HG02884 (cell line): ENCODE data around the gene TMEM33.

Source experiments
- ATAC-seq: cut with Tn5 transposase; IDR thresholded peaks from one replicate; pipeline ENCODE4 v1.9.1; 2021; ENCODE audit warnings: mild to moderate bottlenecking, moderate library complexity; ENCODE audit not compliant: unreplicated experiment

Gene TMEM33

DNA sequence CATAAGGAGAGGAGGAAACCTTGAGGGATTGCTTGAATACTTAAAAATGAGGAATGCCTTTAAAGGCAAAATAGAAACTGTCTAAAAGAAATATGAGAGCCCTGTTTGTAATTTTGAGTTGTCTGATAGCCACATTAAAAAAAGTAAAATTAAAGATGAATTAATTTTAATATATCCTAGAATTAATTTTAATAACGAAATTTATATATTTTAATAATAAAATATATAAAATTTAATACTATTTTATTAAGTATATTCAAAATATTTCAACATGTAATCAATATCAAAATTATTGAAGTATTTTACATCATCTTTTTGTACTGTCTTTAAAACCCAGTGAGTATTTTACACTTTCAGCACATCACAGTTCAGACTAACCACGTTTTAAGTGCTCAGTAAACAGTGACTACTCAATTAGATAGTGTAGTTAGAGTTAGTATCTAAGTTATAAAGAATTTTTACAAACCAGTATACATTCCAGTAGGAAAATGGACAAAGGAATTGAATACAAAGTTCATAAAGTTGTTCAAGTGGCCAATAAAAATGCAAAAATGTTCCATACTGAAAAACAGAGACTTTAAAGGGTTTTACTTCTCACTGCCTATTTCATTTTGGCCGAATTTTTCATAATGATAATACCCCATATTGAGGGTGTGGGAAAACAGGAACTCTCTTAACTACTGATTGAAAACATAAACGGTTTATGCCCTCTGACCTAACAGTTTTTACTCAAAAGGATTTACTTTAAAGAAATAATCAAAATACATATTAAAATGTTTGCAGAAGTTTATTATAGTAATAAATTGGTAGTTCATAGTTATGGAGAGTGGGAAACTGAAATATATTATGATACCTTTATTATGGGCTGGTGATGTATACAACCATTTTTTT is 58.0 kb downstream of the TMEM33 start:
- no peak for ATAC-seq

DNA sequence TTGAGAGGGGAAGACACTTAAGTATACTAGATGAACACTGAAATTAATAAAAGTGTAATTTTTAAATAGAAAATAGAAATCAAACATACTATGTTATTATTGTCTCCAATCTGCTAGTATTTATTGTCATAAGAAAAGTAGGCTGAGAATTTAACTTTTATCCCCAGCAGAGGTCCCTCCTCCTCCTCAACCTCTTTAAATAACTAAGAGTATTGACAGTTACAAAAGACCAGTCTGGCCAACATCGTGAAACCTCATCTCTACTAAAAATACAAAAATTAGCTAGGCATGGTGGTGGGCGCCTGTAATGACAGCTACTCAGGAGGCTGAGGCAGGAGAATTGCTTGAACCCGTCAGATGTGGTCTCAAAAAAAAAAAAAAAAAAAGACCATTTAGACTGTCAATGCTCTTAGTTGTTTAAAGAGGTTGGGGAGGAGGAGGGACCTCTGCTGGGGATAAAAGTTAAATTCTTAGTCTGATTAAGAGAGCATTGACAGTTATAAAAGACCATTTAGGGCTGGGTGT is 59.3 kb downstream of the TMEM33 start:
- no peak for ATAC-seq

DNA sequence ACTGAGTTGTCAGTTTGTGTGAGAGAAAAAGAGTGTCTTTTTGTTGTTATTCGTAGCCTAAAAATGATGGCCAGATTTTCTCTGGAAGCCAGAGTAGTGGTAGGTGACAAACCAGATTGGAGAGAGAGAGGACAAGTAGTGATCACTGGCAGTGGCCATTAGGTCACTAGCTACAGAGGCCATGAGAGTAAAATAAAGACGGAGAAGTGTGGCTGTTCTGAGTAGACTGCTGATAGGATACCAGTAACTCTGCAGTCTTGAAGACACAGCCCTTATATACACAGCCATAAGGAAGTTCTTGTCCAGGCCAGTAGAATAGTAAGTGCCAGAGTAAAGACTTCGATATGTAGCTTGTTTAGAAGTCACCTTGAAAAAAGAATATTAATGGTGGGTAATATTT is 62.8 kb downstream of the TMEM33 start:
- ATAC-seq: no peak

DNA sequence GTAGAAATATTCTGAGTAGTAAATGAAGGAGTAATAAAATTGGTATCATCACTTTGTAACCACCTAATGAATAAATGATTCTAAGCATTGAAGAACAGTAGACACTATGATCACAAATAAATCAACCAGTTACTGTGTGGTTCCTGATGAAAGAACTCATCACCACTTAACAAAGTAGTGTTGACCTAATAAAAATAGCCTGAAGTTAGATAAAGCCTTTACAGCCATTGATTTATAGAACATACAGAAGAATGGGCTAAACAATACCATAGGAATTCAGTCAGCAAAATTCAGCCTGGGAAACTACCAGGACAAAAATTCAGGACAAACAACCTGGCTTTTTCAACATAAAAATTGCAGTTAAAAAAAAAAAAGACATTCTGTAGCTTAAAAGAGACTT is 64.1 kb downstream of the TMEM33 start:
- ATAC-seq: no peak

DNA sequence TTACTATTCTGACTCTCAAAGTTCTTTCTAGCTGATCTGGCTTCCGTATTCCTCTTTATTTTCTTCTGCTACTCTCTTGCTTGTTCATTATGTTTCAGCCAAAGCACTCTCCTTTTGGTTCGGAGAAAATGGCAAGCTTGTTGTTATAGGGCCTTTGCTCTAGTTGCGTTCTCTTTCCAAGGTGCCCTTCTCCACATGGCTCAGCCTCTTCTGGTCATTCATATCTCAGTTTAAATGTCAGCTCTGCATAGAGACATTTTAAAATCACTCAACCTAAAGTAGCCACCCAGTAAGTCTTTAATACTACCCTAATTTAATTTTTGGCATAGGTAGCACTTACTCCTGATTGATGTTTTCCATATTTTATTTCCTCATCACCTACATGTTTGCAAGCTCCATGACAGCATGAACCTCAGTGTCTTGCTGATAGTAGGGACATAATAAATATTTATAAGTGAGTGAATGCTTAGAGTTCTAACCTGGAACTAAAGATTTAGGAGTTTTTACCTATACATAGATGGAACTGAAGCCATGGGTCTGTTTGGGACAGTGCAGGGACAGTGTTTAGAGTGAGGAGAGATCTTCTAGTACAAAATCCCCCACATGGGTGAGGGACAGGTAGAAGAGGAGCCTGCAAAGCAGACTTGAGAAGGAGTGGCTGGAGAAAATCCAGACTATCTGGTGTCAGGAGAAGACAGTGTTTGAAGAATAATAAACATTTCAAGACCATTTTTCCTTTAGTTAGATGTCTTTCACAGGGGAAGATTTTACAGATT is 73.0 kb downstream of the TMEM33 start:
- no peak for ATAC-seq
